K562 (cell line): ENCODE measurements around the gene TECPR2. TPM values are rescaled to one million over a fixed set of nuclear protein-coding genes. Genes with fewer than 3 reads are reported as not detected.

Source experiments
- ATAC-seq: fragments of 200-7000 bp; cut with Tn5 transposase; 3 replicates; pipeline ENCODE4 v1.9.1; 2020; ENCODE audit warnings: moderate library complexity
- BruUV-seq: library from RNA; stranded (reverse); fragments of 400-500 nt; replicated peaks from 2 replicates; lab custom pipeline; 2021; lab: Mats Ljungman, UMichigan
- CTCF ChIA-PET: fragments of 300-600 bp; formaldehyde crosslinking; extraction: SDS; loops from one replicate; lab custom pipeline; 2021; ENCODE audit warnings: low intra/inter-chr PET ratio; lab: Yijun Ruan, JAX
- POLR2A ChIA-PET: fragments of 300-600, 350-650 bp; sonication (Branson Sonifier 250); formaldehyde crosslinking; extraction: SDS; loops from one replicate; lab custom pipeline; 2021; ENCODE audit warnings: antibody characterized with exemption, inconsistent platforms; lab: Yijun Ruan, JAX
- DNase-seq, 4 experiments: peaks; one replicate each; pipeline versions ENCODE4 v3.0.0 to v3.0.0-alpha.2; 2011 to 2018; ENCODE audit warnings: low spot score in 3 of 4, mixed read lengths in 3 of 4; ENCODE audit errors: extremely low read depth in 1 of 4
- FAIRE-seq: peaks from 2 replicates; lab custom pipeline; 2011; peaks lifted over from hg19 to GRCh38; lab: Jason Lieb, UNC
- H2AFZ ChIP-seq: 2 replicates; pipeline ENCODE4 v1.6.0; 2011; ENCODE audit warnings: low read depth, low read length, control low read depth, inconsistent platforms
- H3K27ac ChIP-seq: fragments of 200-600 bp; 3 replicates; pipeline ENCODE4 v1.8.0; 2011; ENCODE audit warnings: low read depth, mild to moderate bottlenecking, control low read depth, inconsistent platforms, low read length, moderate library complexity, mixed read lengths; ENCODE audit errors: extremely low read depth
- H3K27me3 ChIP-seq, 2 experiments: fragments of 300-600 bp in 1 of 2; 2 replicates in 1 of 2; 3 replicates in 1 of 2; pipeline versions ENCODE4 v1.6.0 to v1.8.0; 2011; ENCODE audit warnings: inconsistent platforms in 2 of 2, low read length in 2 of 2, mild to moderate bottlenecking in 1 of 2, mixed read lengths in 1 of 2, moderate library complexity in 1 of 2; ENCODE audit not compliant: control insufficient read depth in 2 of 2, insufficient read depth in 2 of 2
- H3K36me3 ChIP-seq: fragments of 300-600 bp; 3 replicates; pipeline ENCODE4 v1.8.0; 2011; ENCODE audit warnings: mild to moderate bottlenecking, low read length, inconsistent platforms; ENCODE audit not compliant: control insufficient read depth, insufficient read depth
- H3K4me1 ChIP-seq, 2 experiments: fragments of 200-600 bp in 1 of 2; replicated peaks in 1 of 2; 2 replicates in 1 of 2; 3 replicates in 1 of 2; pipeline versions ENCODE4 v1.5.1 to v1.8.0; 2011; ENCODE audit warnings: inconsistent platforms in 2 of 2, low read length in 2 of 2, mild to moderate bottlenecking in 1 of 2, mixed read lengths in 1 of 2, moderate library complexity in 1 of 2; ENCODE audit not compliant: control insufficient read depth in 2 of 2, insufficient read depth in 2 of 2
- H3K4me2 ChIP-seq: 2 replicates; pipeline ENCODE4 v1.6.1; 2011; ENCODE audit warnings: low read length, control low read depth, inconsistent platforms, mixed read lengths; ENCODE audit not compliant: insufficient read depth
- H3K4me3 ChIP-seq: fragments of 200-600 bp; sonication (generic), shearing (Covaris generic); 2 replicates; pipeline ENCODE4 v1.5.1; 2016; ENCODE audit warnings: control low read depth, inconsistent platforms
- H3K79me2 ChIP-seq: fragments of 200-600 bp; 3 replicates; pipeline ENCODE4 v1.8.0; 2011; ENCODE audit warnings: low read length, inconsistent platforms; ENCODE audit not compliant: control insufficient read depth, insufficient read depth
- H3K9ac ChIP-seq, 2 experiments: 2 replicates each; pipeline versions ENCODE4 v1.6.0 to v1.6.1; 2011; ENCODE audit warnings: low read depth in 2 of 2, low read length in 2 of 2, control low read depth in 1 of 2, inconsistent platforms in 1 of 2, mild to moderate bottlenecking in 1 of 2, mixed read lengths in 1 of 2; ENCODE audit not compliant: insufficient read depth in 1 of 2
- H3K9me1 ChIP-seq: one replicate; pipeline ENCODE4 v1.6.0; 2011; ENCODE audit warnings: inconsistent platforms, mild to moderate bottlenecking, low read length, moderate library complexity; ENCODE audit not compliant: control insufficient read depth, insufficient read depth
- H3K9me3 ChIP-seq: replicated peaks from 2 replicates; pipeline ENCODE4 v1.5.1; 2011; ENCODE audit warnings: low read depth, low read length, inconsistent platforms; ENCODE audit not compliant: control insufficient read depth, insufficient read depth
- H4K20me1 ChIP-seq: replicated peaks from 2 replicates; pipeline ENCODE4 v1.6.1; 2011; ENCODE audit warnings: low read length, inconsistent platforms, mixed read lengths; ENCODE audit not compliant: control insufficient read depth, insufficient read depth
- CBFA2T2 ChIP-seq: fragments of 450-650 bp; conservative IDR thresholded peaks from 2 replicates; pipeline ENCODE4 v1.6.1; 2017; ENCODE audit warnings: mild to moderate bottlenecking
- CBFA2T3 ChIP-seq: fragments of 450-650 bp; IDR thresholded peaks from 2 replicates; pipeline ENCODE4 v1.6.1; 2017
- CTCF ChIP-seq, 3 experiments: IDR thresholded peaks in 2 of 3; conservative IDR thresholded peaks in 1 of 3; 2 replicates each; pipeline ENCODE4 v1.5.1; 2011 to 2012; ENCODE audit warnings: low read length in 3 of 3, mild to moderate bottlenecking in 3 of 3, control low read depth in 2 of 3, improper control_type of control experiment in 1 of 3, inconsistent platforms in 1 of 3, low read depth in 1 of 3, mixed read lengths in 1 of 3, moderate library complexity in 1 of 3; ENCODE audit not compliant: insufficient read depth in 2 of 3
- E2F1 ChIP-seq: sonication (generic); formaldehyde crosslinking; IDR thresholded peaks from 2 replicates; pipeline ENCODE4 v1.8.1; 2023; ENCODE audit warnings: mild to moderate bottlenecking, missing genetic modification reagents, moderate library complexity
- NFIC ChIP-seq: fragments of 450-650 bp; IDR thresholded peaks from 2 replicates; pipeline ENCODE4 v1.6.1; 2017; ENCODE audit warnings: mild to moderate bottlenecking, inconsistent platforms
- NRF1 ChIP-seq, 2 experiments: fragments of 450-650 bp; IDR thresholded peaks in 1 of 2; conservative IDR thresholded peaks in 1 of 2; 2 replicates each; pipeline ENCODE4 v1.6.1; 2014; ENCODE audit warnings: mild to moderate bottlenecking in 2 of 2
- TAL1 ChIP-seq: fragments of 450-650 bp; IDR thresholded peaks from 2 replicates; pipeline ENCODE4 v1.6.1; 2016; ENCODE audit warnings: mild to moderate bottlenecking
- ZNF277 ChIP-seq: fragments of 250-450 bp; sonication (Bioruptor Pico); IDR thresholded peaks from 2 replicates; pipeline ENCODE4 v1.8.0; 2022; ENCODE audit warnings: inconsistent platforms, mild to moderate bottlenecking, moderate library complexity, borderline replicate concordance
- ZNF431 ChIP-seq: sonication (generic); formaldehyde crosslinking; IDR thresholded peaks from 2 replicates; pipeline ENCODE4 v1.8.0; 2022; ENCODE audit warnings: mild to moderate bottlenecking, missing genetic modification reagents
- WGBS: fragments of 100-300 bp; shearing (Covaris generic); methylation state at CpG from one replicate; pipeline ENCODE4 v1.1.6; 2016; ENCODE audit warnings: low coverage, mixed read lengths; ENCODE audit not compliant: insufficient coverage; ENCODE audit errors: missing lambda C conversion rate; 5-methylcytosine and 5-hydroxymethylcytosine counted together
- in situ Hi-C: fragments of 300-500 bp; cut with MboI; formaldehyde crosslinking; loops from 4 replicates; pipeline ENCODE4 v1.15.0; 2018; ENCODE audit warnings: inconsistent platforms, mixed read lengths
- intact Hi-C: fragments of 100-400 bp; cut with micrococcal nuclease; formaldehyde crosslinking; loops from 2 replicates; pipeline ENCODE4 v1.14.2; 2022
- polyA plus RNA-seq, 8 experiments: library from polyadenylated mRNA; depleted of rRNA in 4 of 8; stranded (reverse) in 5 of 8; unstranded in 3 of 8; fragments of >200 nt; fragmentation: Nextera tagmentation in 2 of 8; fragmentation: Illumina TruSeq in 1 of 8; extraction: Ambion mirVana in 2 of 8; extraction: Trizol in 1 of 8; gene quantifications; 2 replicates each; pipeline versions ENCODE4 v1.2.1 to v1.2.3, GENCODE V29; 2011 to 2014; ENCODE audit warnings: inconsistent platforms in 1 of 8, missing spikeins in 1 of 8
- total RNA-seq, 7 experiments: library from RNA; depleted of rRNA in 6 of 7; stranded (reverse); fragments of >200 nt in 6 of 7; fragmentation: Illumina TruSeq in 2 of 7; extraction: Trizol in 2 of 7; gene quantifications; 2 replicates each; pipeline versions ENCODE4 v1.2.1 to v1.2.3, GENCODE V29; 2011 to 2021; ENCODE audit warnings: low replicate concordance in 1 of 7

The TECPR2 gene
- total and polyA plus RNA-seq, 9 of the 15 experiments (the other 6 are each of a cell fraction or from before 2014, with no cell fraction given): 0.04 to 3.0 (median 0.83) TPM

GRCh38 chr14:102418169-102418852 is 55.6 kb downstream of the TECPR2 start:
- BruUV-seq: no TSS peak
- peak; percentile 74 for ATAC-seq
- Histone ChIP-seq H3K27me3 (peaks cover 0 to 11% of the 10 kb centered on the region in 2 experiments; a peak in 2 of 5 replicates), H3K9me3 (no peaks in the 10 kb centered on the region), H3K9me1 (no peaks in the 10 kb centered on the region)
- POLR2A ChIA-PET: interaction anchor here (0.6 to 1.2 kb wide), 4 partner anchors 15 to 202 kb away, joined by 3 to 4 read pairs (median 4); no protein-coding TSS in a partner anchor
- CTCF ChIA-PET: no interaction called here
- peak; percentile 46 for TF ChIP-seq CBFA2T3
- 0 out of 2 replicates have a peak, but pooled peaks have one; percentile 8 for TF ChIP-seq TAL1
- TF ChIP-seq NRF1 (conservative IDR thresholded peaks at IDR 0.05 in 1 of 2, IDR thresholded peaks at IDR 0.05 in 1 of 2): peak in 1 of 2 experiments; percentile 42; a peak in 1 of 4 replicates
- TF ChIP-seq ZNF277 (CRISPR knock-in tag): no peak
- TF ChIP-seq E2F1 (CRISPR knock-in tag): no peak
- TF ChIP-seq CTCF (IDR thresholded peaks at IDR 0.05 in 2 of 3, conservative IDR thresholded peaks at IDR 0.05 in 1 of 3; ENCODE audit: insufficient read depth in 2 of 3, low read depth in 1 of 3, low read length in 3 of 3): peak in 1 of 3 experiments; percentile 4; a peak in 1 of 6 replicates
- TF ChIP-seq ZNF431 (CRISPR knock-in tag): no peak
- TF ChIP-seq NFIC: no peak
- TF ChIP-seq CBFA2T2: peak; percentile 33; the same call in 1 of the 2 replicates
- TF ChIP-seq, all 486 proteins: peak for 5
- no peaks in the 10 kb centered on the region for H4K20me1 ChIP-seq
- H3K79me2 ChIP-seq: no peaks in the 10 kb centered on the region
- DNase-seq (peak in 1 of 4 experiments; percentile 6), FAIRE-seq (no peak)
- in situ Hi-C loops: no loop called here
- no peak overlapping the region for H3K27ac ChIP-seq
- peaks cover 6 to 19% of the 10 kb centered on the region in 2 experiments; a peak in 3 of 5 replicates for H3K4me1 ChIP-seq
- no peaks in the 10 kb centered on the region for H3K36me3 ChIP-seq
- no peak overlapping the region; a peak in 1 of 4 replicates for H3K9ac ChIP-seq
- H2AFZ ChIP-seq: no peak overlapping the region
- H3K4me2 ChIP-seq: peak overlapping the region; percentile 46
- intact Hi-C loops: no loop called here
- H3K4me3 ChIP-seq: no peak overlapping the region
- 21% methylated on average over 12 of the region's 14 CpGs for WGBS
